ENCODE measurements around the gene KPTN.
"Not testable (repeated sequence)": the region's sequence is repeated elsewhere in the genome, so short reads cannot be mapped to it uniquely, and the experiment has no call there.

KPTN gene

DNA sequence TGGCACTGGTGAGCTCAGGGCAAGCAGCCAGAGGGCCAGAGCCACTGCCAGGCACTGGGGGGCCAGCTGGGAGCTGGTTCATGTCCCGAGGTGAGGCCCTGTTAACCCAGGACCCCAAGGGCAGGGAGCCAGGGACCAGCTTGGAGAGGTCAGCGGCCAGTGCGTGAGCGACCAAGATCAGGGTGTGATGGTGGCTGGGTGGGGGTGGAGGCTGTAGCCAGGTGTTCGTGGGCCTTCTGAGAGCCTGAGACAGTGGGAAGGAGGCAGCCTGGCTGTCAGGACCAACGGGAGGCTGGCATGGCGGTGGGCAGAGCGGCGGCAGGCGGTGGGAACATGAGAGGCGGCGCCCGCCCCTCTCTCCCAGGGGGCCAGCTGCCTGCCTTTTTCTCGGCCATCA, 8.1 kb upstream of the KPTN start:
- DNase-seq (ENCODE audit: low read depth in 2 of 2), result no peak

DNA sequence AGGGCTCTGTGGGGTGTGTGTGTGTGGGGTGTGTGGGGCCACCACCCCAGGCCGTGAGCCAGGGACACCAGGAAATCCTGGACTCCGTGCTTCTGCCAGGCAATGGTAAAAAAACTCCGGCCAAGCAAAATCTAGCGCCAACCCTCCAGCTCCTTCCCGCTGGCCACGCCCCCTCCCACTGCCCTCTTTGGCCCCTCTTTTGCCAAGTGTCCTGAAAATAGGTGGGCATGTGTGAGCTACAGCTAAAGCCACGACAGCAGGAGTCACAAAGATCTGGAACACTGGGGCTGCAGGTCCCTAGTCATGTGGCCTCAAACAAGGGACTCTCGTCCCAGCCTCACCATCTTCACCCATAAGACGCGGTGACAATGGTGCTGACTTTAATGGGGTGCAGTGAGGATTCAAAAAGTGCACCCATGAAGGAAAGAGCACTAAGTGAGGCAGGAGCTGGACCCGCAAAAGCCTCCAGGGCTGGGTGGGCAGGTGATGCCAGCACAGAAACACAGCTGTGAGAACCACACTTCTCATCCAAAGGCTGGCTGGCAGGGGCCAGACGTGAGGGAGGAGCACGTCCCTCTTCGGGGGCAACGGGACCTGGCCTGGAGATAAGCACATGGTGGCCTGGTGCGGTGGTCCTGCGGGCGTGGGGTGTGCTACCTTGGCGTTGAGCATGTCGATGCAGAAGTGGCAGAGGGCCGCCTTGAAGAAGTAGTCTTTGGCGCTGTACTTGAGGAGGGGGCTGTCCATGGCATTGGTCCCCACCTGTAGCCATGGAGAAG, 7.5 kb upstream of the KPTN start:
- no peak for DNase-seq (ENCODE audit: low read depth in 2 of 2)

DNA sequence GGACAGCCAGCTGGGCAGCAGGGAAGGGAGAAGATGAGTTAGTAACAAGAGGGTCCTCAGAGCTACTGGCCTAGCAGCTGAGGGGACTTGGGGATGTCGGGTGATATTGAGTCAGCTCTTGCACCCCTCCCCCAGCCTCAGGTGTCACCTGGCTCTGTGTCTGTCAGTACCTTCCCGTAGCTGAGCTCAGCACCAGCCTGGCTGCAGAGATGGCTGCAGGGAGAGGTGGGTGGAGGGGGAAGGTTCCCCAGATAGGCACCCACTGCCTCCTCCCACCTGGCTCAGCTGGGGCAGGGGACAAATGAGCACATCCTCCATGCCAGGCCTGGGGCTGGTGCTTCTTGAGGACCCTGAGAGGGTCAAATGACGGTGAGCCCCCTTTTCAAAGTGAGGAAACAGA, 6.8 kb upstream of the KPTN start:
- DNase-seq (ENCODE audit: low read depth in 2 of 2), result no peak

DNA sequence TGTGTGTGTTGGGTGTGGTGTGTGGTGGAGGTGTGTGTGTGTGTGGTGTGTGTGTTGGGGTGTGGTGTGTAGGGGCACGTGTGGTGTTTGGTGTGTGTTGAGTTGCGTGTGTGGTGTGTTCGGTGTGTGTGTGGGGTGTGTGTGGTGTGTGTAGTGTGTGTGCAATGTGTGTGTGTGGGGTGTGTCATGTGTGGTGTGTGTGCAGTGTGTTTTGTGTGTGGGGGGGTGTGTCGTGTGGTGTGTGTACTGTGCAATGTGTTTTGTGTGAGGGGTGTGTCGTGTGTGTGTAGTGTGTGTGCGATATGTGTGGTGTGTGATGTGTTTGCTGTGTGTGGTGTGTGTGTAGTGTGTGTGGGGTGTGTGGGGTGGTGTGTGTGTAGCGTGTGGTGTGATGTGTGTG, 6.0 kb upstream of the KPTN start:
- no peak for DNase-seq (ENCODE audit: low read depth in 2 of 2)

DNA sequence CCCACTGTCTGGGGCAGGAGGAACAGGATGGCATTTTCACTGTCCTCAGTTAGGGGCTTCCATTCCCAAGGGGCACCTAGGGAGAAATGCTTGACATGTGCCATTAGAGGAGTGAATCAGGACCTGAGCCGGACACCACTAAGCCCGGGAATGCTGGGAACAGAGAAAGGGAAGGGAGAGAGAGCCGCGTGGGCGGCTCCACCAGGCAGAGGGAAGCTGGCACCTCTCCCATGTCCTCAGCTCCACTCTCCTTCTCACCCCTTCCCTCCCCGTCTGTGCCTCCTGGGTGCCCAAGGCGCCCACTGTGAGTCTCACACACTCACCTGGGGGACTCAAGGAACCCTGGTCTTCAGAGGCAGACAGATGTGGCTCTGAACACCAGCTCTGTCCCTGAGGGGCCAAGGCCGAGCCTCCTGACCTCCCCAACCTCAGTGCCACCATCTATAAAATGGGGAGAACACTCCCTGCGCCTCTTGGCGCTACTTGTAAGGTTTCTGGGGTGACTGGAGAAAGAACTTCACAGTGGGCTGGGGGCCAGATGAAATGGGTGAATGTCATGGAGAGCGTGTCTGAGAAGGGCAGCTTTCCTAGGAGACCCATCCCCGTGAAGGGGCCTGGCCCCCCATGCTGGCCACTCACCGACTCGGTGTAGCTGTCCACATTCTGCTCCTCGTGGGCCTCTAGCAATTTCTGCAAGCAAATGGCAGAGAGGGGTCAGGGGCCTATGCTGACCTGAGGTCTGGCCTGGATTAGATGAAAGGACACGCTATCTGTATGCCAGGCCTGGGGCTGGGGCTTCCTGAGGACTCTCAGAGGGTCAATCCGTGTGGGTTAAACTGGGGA, 5.3 kb upstream of the KPTN start:
- DNase-seq (ENCODE audit: low read depth in 2 of 2), result no peak

DNA sequence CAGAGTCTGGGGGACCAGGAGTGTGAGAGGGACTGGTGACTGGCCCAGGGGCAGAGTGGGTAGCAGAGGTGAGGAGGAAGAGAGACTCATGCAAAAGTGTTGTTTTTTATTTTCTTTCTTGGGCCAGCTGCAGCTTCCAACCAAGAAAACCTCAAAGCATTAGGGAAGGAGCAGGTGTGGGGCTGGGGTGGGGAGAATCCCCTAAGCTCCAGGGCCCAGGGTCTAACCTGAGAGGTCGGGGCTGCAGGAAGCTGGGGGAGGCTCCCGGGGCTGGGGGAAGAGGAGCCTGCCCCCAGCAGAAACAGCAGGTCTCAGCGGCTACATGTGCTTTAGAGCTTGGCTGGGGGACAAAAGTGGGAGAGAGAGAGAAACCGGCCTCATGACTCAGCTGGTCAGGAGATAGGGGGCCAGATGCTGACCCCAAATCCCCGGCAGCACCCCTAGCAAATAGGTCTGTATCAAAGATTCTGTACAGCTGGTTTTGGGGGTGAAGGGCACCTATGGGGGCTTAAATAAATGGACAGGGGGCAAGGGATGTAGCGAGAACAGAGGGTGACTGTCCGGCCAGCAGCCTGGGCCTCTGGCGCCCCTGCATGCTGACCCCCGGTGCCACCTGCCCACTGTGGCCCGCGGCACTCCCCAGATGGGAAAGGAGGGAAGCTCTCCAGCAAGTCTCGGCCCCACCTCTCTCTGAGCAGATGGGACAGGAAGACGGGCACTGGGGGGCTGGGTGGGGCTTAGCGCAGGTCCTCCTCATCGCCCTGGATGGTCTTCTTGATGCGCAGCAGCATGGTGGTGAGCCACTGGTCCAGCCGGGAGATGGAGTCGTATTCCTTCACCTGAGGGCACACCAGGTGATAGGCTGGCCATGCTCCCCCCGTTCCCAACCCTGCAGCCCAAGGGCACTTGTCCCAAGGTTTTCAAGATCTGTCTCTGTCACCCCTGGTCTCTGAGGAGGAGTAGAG, 3.8 kb upstream of the KPTN start:
- no peak for DNase-seq (ENCODE audit: low read depth in 2 of 2)

DNA sequence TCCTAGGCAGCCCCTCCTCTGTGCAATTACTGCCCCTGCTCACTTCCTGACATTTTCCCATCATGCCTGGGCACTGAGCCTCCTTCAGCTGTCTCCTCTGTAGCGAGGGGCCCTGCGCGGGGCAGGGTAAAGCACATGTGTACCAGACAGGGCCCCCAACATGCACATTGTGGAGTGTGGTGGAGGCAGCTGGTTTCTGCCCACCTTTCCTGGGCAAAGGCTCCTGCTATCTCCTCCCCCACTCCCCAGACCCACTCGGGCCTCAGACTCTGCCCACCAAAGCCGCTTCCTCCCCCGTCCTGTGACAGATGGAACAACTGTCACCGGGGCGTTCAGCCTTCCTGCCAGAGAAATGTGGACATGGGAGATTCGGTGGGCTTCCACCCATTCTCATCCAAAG, 2.9 kb upstream of the KPTN start:
- DNase-seq (ENCODE audit: low read depth in 2 of 2), result no peak

DNA sequence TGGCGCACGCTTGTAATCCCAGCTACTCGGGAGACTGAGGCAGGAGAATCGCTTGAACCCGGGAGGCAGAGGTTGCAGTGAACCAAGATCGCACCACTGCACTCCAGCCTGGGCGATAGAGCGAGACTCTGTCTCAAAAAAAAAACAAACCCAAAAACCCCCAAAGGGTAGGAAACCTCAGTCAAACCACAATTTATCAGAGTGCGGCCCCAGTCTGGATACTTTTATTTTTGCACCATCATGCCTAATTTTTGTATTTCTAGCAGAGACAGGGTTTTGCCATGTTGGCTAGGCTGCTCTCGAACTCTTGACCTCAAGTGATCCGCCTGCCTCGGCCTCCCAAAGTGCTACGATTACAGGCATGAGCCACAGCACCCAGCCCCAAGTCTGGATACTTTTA, 2.2 kb upstream of the KPTN start:
- not testable (repeated sequence) for DNase-seq (ENCODE audit: low read depth in 2 of 2)

DNA sequence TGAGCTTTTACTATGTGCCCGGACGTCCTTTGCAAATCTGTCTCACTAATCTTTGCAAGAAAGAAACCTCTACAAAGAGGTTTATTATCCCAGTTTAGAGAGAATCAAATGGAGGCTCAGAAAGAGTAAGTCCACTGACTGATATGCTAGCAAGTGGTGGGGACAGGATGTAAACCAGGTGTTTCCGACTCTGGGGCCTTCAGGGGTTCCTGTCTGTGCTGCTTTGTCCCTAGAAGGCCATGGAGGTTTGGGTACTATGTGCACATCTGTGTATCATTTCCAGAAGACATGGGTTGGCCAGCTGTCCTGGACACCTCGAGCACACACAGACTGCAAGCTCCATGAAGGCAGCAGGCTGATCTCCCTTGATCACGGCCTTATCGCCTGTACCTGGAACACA, 1.2 kb upstream of the KPTN start:
- no peak for DNase-seq (ENCODE audit: low read depth in 2 of 2)

DNA sequence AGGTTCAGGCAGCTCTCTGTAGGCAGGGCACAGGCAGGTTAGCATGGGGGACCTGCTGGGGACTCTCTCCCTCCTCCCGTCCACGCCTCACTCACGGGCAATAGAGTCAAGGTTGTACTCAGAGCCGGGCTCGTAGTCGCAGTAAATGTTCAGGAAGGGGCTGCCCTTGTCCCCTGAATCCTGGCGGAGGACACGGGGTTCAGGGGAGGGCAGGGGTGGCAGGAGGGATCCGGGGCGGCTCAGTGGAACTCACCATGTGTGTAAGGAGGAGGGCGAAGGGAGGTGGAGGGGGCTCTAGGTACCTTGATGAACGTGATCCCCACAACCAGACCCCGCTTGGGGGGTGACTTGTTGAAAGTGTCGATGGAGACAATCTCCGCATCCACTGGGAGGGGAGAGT, 819 bp downstream of the KPTN start:
- no peak for DNase-seq (ENCODE audit: low read depth in 2 of 2)

DNA sequence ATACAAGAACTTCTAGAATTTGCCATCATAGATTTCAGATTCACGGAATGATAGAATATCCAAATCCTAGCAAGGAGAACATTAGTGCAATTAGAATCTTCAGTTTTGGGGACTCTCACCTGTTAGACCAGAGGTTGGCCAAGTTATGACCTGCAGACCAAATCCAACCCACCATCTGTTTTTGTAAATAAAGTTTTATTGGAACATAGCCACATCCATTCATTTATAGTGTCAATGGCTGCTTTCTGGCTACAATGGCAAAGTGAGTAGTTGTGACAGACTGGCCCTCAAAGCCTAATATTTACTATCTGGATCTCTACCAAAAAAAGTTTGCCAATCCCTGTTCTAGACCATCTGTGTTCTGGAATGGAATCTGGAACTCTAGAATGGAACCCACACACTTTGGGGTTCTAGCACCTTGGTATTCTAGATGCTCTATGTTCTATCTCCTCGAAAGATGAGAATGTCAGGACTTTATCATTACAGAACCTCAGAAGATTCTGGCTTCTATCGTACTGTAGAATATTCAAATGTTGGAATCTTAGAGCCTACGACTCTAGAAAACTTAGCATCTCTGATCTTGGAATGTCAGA, 2.5 kb downstream of the KPTN start:
- no peak for DNase-seq (ENCODE audit: low read depth in 2 of 2)

DNA sequence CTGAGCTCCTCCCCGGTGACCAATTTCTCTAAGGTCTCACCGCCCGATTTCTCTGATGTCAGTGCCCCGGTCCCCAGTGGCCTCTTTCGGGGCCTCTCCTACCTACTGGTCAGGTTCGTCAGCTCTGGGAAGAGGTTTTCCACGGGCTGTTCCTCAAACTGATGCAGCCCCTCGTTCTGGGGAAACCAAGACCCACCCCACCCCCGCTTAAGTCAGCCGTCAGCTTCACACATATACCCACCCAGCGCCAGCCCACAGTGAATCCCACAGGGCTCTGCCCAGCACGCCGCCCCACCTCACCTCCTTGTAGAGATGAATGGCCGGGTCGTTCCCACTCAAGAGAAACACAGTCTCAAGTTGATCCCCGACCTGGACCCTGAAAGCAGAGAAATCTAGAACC, 3.4 kb downstream of the KPTN start:
- no peak for DNase-seq (ENCODE audit: low read depth in 2 of 2)

DNA sequence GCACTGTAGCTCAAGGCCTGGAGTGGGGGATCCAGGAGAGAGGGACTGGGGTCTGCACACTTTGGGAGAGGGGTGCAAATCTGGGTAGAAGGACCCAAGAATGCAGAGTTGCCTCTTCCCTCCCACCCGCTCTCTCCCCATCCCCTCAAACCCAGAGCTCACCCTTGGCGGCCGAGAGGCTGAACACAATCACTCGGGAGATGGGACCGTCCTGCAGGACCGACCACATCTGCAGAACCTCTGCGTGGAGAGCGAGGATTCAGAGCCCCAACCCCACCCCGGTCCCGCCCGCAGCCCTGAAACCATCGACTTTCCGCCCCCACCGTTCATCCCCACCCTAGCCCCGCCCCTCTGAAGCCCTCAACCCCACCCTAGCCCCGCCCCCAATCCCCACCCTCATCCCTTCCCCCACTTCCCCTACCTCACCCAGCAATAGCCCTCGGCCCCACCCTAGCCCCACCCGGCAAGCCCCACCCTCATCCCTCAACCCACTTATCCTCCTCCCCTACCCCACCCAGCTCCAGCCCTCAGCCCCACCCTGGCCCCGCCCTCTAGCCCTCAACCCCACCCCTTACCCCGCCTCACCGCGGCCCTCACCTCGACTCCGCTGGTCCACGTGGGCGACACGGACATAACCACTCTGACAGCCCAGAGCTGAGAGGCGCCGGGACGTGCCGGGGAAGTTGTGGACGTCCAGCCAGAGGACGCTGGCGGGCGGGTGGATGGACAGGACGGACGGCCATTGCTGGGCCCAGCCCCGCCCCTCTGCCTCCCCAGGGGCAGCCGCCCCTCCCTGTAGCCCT, 4.1 kb downstream of the KPTN start:
- no peak for DNase-seq (ENCODE audit: low read depth in 2 of 2)

DNA sequence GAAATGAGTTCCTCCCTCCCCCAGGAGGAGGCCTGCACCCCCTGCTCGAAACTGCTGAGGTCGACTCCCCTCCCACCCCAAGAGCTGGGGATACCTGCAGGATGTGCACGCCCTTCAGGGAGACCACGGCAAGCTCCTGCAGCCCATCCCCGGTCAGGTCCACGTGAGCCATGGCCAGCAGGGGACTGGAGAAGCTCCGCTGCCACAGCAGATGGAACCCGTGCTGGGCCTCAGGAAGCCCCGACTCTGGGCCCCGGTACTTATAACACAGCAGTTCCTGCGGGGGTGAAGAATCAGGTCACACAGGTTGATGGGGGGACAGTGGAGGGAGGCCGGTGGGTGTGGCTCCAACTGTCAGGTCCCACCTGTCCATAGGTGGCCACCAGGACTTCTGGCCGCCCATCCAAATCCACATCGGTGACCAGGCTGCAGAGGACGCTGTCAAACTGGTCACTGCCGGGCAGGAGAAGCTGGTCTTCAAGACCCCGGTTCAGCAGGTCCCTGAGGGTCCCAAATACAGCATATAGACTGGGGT, 7.5 kb downstream of the KPTN start:
- no peak for DNase-seq (ENCODE audit: low read depth in 2 of 2)

DNA sequence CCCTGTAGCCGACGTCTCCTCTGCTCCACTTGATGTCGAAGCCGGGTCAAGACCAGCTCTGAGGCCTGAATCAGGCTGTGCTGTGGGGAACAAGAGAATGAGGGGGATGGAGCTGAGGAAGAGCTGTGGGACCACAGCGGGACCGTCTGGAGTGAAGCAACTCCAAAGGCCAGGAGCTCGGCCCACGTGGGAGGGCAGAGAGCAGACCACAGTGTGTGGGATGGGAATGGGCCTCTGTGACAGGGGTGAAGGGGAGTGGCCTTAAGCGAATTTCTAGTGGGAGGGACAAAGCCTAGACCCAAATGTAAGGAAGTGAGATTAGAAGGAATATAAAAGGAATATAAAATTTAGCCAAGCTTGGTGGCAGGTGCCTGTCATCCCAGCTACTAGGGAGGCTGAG, 8.6 kb downstream of the KPTN start:
- no peak for DNase-seq (ENCODE audit: low read depth in 2 of 2)

DNA sequence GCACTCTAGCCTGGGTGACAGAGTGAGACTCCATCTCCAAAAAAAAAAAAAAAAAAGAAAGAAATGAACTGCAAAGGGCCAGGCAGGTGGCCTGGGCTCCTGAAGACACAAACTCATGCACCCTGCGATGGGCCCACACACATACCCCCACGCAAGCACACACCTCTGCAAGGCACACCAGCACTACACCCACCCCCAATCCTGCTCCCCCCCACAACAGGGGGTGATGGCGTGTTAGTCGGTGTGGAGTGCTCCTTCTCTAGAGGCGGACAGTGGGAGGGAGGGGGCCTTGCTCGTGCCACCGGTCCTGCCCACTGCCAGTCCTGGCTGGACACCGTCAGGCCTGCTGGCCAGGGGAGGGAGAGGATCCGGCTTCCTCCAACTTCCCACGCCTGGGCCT, 10.7 kb downstream of the KPTN start:
- no peak for DNase-seq (ENCODE audit: low read depth in 2 of 2)

DNA sequence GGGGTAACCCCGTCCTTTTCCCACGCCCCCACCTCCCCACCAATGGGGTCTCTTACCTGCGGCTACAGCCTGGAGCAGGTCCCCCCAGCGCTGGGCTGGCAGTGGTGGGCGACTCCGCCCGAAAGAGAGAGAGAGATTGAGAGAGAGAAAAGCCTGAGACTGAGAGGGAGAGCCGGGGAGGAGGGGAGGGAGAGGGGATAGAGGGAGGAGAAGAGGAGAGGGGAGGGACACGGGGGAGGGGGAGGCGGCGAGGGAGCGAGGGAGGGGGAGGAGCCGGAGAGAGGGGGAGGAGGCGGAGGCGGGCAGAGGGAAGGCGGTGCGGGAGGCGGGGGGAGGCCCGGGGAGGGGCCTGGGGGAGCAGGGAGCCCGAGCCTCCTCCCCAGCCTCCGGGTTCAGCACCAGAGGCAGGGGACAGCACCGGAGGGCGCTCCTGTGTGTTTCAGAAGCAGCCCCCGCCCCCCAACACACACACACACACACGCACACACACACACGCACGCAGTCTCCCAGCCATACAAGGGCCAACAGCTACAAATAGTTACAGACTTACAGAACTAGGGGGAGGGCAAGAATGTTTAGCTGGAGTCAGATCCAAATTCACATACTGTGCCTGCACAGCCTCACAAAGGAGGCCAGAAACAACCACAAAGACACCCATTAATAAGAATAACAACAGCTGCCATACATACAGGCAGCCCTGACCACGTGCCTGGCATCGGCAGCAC, 12.1 kb downstream of the KPTN start, which contains the start of gene SLC8A2:
TSS of gene SLC8A2 (minus strand) at position 161 of the 725 bp plus-strand sequence. CDS start 5,490 bp downstream, outside the sequence.
- DNase-seq (ENCODE audit: low read depth in 2 of 2), result peak; percentile 55 to 63

DNA sequence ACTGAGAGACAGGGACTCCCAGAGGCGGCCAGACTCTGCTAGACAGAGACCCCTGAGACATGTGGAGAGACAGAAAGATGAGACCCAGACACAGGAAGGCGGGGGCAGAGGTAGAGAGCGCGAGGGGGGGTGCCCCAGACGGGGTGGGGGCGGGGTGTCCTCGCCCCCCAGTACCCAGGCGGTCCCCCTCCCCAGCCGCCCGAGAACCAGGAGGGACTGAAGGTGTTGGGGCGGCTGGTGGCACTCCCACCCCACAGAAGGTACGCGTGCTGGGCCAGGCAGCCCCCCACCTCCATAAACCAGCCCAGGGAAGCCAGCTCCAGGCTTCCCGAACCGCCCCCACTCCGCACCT, 12.7 kb downstream of the KPTN start:
- no peak for DNase-seq (ENCODE audit: low read depth in 2 of 2)

DNA sequence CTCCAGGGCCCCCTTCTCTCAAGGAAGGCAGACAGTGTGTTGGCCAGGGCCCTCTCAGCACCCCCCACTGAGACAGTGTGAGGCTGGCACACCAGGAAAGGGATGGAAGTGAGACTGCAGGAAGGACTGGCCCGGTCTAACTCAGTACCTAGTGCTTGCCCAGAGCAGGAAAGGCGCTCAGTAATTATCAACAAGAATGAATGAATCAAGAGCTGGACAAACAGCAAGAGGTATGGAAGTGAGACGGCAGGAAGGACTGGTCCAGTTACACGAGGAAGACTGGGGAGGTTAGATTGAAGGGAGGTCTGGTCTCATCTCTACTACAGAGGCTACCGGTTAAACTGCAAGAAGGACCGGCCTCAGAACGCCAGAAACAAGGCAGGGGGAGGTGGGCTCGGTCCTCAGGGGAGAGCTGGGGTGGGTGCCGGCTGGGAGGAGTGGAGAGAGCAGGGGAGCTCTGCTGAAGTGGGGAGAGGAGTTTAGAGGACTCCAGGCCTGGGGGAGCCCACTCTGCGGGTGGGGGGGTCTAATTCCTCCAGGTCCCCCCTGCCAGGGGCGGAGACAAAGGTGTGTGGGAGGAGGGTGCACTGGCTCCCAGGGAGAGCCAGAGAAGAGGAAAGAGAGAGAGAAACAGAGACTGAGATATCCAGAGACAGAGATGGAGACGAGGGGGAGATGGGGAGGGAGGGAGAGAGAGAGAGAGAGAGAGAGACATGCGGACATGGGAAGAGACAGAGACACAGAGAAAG, 13.4 kb downstream of the KPTN start:
- DNase-seq (ENCODE audit: low read depth in 2 of 2), result no peak
